ENCODE data around the gene MAFF.
A peak's percentile ranks its signal among the peaks of the same experiment; 100 is the strongest.

DNA sequence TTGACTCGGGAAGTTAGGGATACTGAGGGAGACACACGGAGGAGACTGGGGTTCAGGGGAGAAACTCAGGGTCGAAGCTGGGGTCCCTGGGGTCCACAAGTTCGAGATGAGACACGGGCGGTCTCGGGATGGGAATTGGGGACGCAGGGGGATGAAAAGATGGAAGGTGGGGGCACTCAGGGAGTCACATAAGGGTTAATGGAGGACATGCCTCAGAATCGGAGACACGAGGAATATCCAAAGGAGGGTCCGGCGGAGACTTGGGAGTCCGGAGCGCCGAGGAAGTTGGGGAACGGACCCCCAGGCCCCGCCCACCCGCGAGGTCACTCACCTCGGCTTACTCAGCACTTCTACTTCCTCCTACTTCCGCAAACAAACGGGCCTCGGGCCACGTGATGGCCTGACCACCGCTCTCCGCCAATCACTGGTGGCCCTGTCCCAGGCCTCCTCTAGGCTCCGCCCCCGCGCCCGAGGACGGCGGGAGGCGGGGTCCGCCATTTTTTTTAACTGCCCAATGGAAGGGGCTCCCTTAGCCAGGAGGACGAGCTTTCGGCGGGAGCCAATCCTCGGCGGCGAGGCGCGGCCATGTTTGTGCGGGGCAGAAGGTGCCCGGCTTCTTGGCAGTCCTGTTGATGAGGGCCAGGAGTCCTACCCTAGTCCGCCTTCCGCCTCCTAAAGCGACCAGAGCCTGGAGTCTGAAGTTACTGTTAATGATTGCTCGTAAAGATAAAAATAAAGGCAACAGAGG is 20.2 kb upstream of the MAFF start, which contains the start of gene PLA2G6:
- TF ChIP-seq POLR2A (IDR thresholded peaks at IDR 0.05) (peak; percentile 38), CTCF (IDR thresholded peaks at IDR 0.05) (peak in 1 of 3 donors; percentile 7)
